Tongue (tissue), 2 donors: Measurements from ENCODE around the gene NDUFS1. TPM values are rescaled to one million over a fixed set of nuclear protein-coding genes. Genes with fewer than 3 reads are reported as not detected.

Source experiments
- small RNA-seq: library from RNA; depleted of rRNA; stranded (forward); fragments of <200 nt; gene quantifications from one replicate; pipeline ENCODE3, GENCODE V24; 2014; ENCODE audit warnings: low replicate concordance
- total RNA-seq: library from RNA; depleted of rRNA; stranded (reverse); fragments of >200 nt; gene quantifications from one replicate; pipeline ENCODE4 v1.2.3, GENCODE V29; 2014

Gene NDUFS1
- total RNA-seq, 1 donor from 2014 or later, result 265 TPM

Small RNAs within 50 kb of the gene (small RNA-seq; reads per million reads assigned to genes)
- gene RF00134 (not detected), gene RF02271 (not detected), gene SNORA41 (not detected), gene SNORD51 (0.19 reads per million, percentile 23 among the genes with 10 or more reads in this experiment)

Other genes starting within 250 kb of the NDUFS1 start
- 21.1 TPM for gene INO80D, start 73.3 kb downstream of the NDUFS1 start, total RNA-seq
- gene EEF1B2, start 451 bp upstream of the NDUFS1 start, total RNA-seq, result 358 TPM
- 38.6 TPM for gene ZDBF2, start 115.2 kb upstream of the NDUFS1 start, total RNA-seq